Tracheal epithelial cell (primary cell): ENCODE data around the gene TSPY4. TPM values are rescaled to one million over a fixed set of nuclear protein-coding genes. Genes with fewer than 3 reads are reported as not detected.

Experiments
- total RNA-seq: library from RNA; depleted of rRNA; stranded (reverse); fragments of >200 nt; gene quantifications from 2 replicates; pipeline ENCODE4 v1.2.1, GENCODE V29; 2014

TSPY4 gene
- total RNA-seq, result not detected in 2 replicates

GRCh38 chrY:9337164-9337563 is at the start of gene TSPY4:
Gene TSPY4 (plus strand): TSS chrY:9337464. CDS start chrY:9337510, 46 bp downstream.

GRCh38 chrY:9357497-9357896 is 20.2 kb downstream of the TSPY4 start, which contains the start of gene TSPY8:
Gene TSPY8 (plus strand): TSS chrY:9357797. CDS start chrY:9357843, 46 bp downstream.

Other genes with a start within 250 kb of the TSPY4 start
- gene TSPY8, start 20.3 kb downstream of the TSPY4 start, total RNA-seq, result not detected in 2 replicates
- 0.24 TPM in 1 of 2 replicates, not detected in the other for gene TSPY3, start 61.0 kb downstream of the TSPY4 start, total RNA-seq
- gene TSPY1, start 129.5 kb downstream of the TSPY4 start, total RNA-seq, result not detected in 2 replicates
- gene TSPY9, start 149.8 kb downstream of the TSPY4 start, total RNA-seq, result not detected in 2 replicates
- gene TSPY10, start 190.4 kb downstream of the TSPY4 start, total RNA-seq, result not detected in 2 replicates